ENCODE results near the gene THSD7B.

The THSD7B gene

DNA sequence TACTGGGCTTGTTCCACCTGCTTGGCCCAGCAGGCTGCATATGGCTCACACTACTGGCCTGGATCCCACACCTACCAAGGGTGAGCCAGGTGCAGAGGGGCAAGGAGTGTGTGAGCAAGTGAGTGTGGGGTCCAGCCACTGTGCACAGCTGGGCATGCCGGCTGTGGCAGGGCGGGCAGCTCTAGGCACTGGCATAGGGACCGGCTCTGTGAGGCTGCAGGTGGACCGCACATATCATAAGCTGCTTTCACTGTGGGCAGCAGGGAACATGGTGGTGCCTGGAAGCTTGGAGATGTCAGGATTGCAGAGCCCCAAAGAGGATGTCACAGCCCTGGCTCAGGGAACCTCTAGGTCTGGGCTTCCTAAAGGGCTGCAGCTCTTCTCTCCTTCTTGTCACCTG lies 154.3 kb downstream of the THSD7B start:
- H3K4me3 ChIP-seq (ENCODE audit: low read depth, low read length), result no peak overlapping the region
- DNase-seq (ENCODE audit: low read depth), result no peak
- TF ChIP-seq, protein P1, sequence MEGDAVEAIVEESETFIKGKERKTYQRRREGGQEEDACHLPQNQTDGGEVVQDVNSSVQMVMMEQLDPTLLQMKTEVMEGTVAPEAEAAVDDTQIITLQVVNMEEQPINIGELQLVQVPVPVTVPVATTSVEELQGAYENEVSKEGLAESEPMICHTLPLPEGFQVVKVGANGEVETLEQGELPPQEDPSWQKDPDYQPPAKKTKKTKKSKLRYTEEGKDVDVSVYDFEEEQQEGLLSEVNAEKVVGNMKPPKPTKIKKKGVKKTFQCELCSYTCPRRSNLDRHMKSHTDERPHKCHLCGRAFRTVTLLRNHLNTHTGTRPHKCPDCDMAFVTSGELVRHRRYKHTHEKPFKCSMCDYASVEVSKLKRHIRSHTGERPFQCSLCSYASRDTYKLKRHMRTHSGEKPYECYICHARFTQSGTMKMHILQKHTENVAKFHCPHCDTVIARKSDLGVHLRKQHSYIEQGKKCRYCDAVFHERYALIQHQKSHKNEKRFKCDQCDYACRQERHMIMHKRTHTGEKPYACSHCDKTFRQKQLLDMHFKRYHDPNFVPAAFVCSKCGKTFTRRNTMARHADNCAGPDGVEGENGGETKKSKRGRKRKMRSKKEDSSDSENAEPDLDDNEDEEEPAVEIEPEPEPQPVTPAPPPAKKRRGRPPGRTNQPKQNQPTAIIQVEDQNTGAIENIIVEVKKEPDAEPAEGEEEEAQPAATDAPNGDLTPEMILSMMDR (IDR thresholded peaks at IDR 0.05; ENCODE audit: control insufficient read depth, extremely low read depth, insufficient read depth), result no peak

- no peak for DNase-seq (ENCODE audit: low read depth)
These were observed 155.4 kb downstream of the THSD7B start for GRCh38 chr2:136920652-136921333.

GRCh38 chr2:136927156-136927555 lies 161.8 kb downstream of the THSD7B start:
- TF ChIP-seq, protein P1 (IDR thresholded peaks at IDR 0.05; ENCODE audit: control insufficient read depth, extremely low read depth, insufficient read depth), result no peak

More at GRCh38 chr2:136920652-136921333, 155.4 kb downstream of the THSD7B start:
- TF ChIP-seq, protein P1 (IDR thresholded peaks at IDR 0.05; ENCODE audit: control insufficient read depth, extremely low read depth, insufficient read depth), result no peak
- H3K4me3 ChIP-seq (ENCODE audit: low read depth, low read length), result no peak overlapping the region

DNA sequence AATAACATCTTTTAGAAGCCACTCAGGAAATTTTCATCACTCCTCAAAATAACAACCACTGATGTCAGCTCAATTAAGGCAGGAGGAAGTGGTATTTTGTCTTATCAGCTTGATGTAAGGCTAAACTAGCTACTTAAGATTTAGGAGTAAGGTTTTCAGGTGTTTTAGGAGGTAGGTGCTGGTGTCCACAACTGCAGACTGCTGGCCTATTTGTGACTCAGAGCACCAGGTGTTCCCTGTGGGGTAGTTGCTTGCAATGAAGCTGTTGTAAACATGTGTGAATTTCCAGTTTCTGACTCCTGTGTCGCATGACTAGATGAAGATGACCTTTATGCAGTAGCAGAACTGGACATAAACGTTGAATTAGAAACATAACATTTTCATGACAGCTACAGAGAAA lies 164.2 kb downstream of the THSD7B start:
- no peak overlapping the region for H3K4me3 ChIP-seq (ENCODE audit: low read depth, low read length)
- TF ChIP-seq, protein P1 (IDR thresholded peaks at IDR 0.05; ENCODE audit: control insufficient read depth, extremely low read depth, insufficient read depth), result no peak
- DNase-seq (ENCODE audit: low read depth), result no peak

More at GRCh38 chr2:136927156-136927555, 161.8 kb downstream of the THSD7B start:
- no peak for DNase-seq (ENCODE audit: low read depth)
- no peak overlapping the region for H3K4me3 ChIP-seq (ENCODE audit: low read depth, low read length)

DNA sequence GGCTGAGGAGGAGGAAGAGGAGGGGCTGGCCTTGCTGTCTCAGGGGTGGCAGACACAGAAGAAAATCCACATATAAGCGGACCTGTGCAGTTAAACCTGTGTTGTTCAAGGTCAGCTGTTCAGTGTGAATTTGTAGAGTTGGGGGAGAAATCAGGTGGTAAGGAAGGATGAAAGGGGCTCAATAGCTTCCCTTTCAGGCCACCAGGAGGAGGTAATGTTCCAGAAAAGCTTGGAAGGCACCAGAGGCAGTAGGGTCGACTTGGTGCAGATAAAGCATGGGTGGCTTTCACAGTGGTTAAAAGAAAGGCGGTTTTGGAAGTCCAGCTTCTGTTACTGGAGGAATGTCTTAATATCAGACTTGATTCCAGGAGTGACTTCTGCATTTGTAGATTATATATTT lies 167.4 kb downstream of the THSD7B start:
- TF ChIP-seq, protein P1 (IDR thresholded peaks at IDR 0.05; ENCODE audit: control insufficient read depth, extremely low read depth, insufficient read depth), result peak; percentile 39
- H3K4me3 ChIP-seq (ENCODE audit: low read depth, low read length), result no peak overlapping the region
- DNase-seq (ENCODE audit: low read depth), result no peak

- no peak overlapping the region for H3K4me3 ChIP-seq (ENCODE audit: low read depth, low read length)
- DNase-seq (ENCODE audit: low read depth), result no peak
- TF ChIP-seq, protein P1 (IDR thresholded peaks at IDR 0.05; ENCODE audit: control insufficient read depth, extremely low read depth, insufficient read depth), result no peak
These were observed 169.8 kb downstream of the THSD7B start for GRCh38 chr2:136935119-136935518.

DNA sequence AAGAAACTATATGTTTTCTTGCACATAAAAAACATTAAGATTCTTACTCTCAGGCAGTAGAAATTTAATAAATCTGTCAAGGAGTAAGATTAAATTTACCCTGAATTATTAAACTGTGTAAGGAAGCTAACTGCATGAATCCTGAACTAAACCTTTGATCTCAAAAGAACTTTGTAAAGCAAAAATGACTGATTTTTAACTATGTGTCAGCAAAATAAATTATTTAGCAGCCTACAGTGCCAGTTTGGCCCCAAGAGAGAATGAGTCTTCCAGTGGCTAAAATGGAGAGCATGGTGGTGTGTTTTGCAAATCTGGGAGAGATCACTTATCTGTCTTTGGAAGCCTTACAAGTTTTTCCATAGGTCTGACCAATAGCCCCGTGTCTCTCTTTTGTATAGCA lies 190.7 kb downstream of the THSD7B start:
- H3K4me3 ChIP-seq (ENCODE audit: low read depth, low read length), result no peak overlapping the region
- DNase-seq (ENCODE audit: low read depth), result no peak
- TF ChIP-seq, protein P1 (IDR thresholded peaks at IDR 0.05; ENCODE audit: control insufficient read depth, extremely low read depth, insufficient read depth), result no peak

Measured in LNCaP clone FGC (cell line).